ENCODE measurements around the gene HMOX1.

GRCh38 chr22:35439365-35439717, 58.4 kb downstream of the HMOX1 start:
- TF ChIP-seq CTCF (IDR thresholded peaks at IDR 0.05) (no peak), POLR2A (IDR thresholded peaks at IDR 0.05) (no peak)

Measured in heart left ventricle (tissue), 13 donors.